DND-41 (cell line): Measurements from ENCODE around the gene PITPNM1.

Source experiments
- ATAC-seq: fragments of 200-7000 bp; cut with Tn5 transposase; 3 replicates; pipeline ENCODE4 v1.9.1; 2021; ENCODE audit warnings: low read depth; ENCODE audit not compliant: insufficient read depth
- DNase-seq: peaks from one replicate; pipeline ENCODE4 v3.0.0-alpha.2; 2020
- H2AFZ ChIP-seq: 2 replicates; pipeline ENCODE4 v1.6.0; 2012; ENCODE audit warnings: low read depth, low read length
- H3K27ac ChIP-seq: 2 replicates; pipeline ENCODE4 v1.5.1; 2012; ENCODE audit warnings: low read length, inconsistent platforms
- H3K27me3 ChIP-seq: fragments of 200-600 bp; sonication (generic); 2 replicates; pipeline ENCODE4 v1.6.0; 2012; ENCODE audit warnings: low read length, mild to moderate bottlenecking, inconsistent platforms; ENCODE audit not compliant: insufficient read depth, poor library complexity
- H3K36me3 ChIP-seq: 2 replicates; pipeline ENCODE4 v1.5.1; 2012; ENCODE audit warnings: low read length, inconsistent platforms; ENCODE audit not compliant: insufficient read depth
- H3K4me1 ChIP-seq: 2 replicates; pipeline ENCODE4 v1.5.1; 2012; ENCODE audit warnings: mild to moderate bottlenecking, low read length; ENCODE audit not compliant: insufficient read depth
- H3K4me2 ChIP-seq: 2 replicates; pipeline ENCODE4 v1.6.0; 2012; ENCODE audit warnings: mild to moderate bottlenecking, moderate library complexity, low read length, inconsistent platforms; ENCODE audit not compliant: insufficient read depth
- H3K4me3 ChIP-seq, 2 experiments: fragments of 200-600 bp in 1 of 2; shearing (Covaris generic) in 1 of 2; 2 replicates each; pipeline ENCODE4 v1.5.1; 2012 to 2016; ENCODE audit warnings: inconsistent platforms in 2 of 2, low read length in 2 of 2, mild to moderate bottlenecking in 2 of 2, low read depth in 1 of 2, moderate library complexity in 1 of 2
- H3K79me2 ChIP-seq: 2 replicates; pipeline ENCODE4 v1.6.0; 2012; ENCODE audit warnings: low read length, inconsistent platforms; ENCODE audit not compliant: insufficient read depth
- H3K9ac ChIP-seq: 2 replicates; pipeline ENCODE4 v1.6.0; 2012; ENCODE audit warnings: low read depth, mild to moderate bottlenecking, inconsistent platforms, low read length, moderate library complexity
- H3K9me3 ChIP-seq: 2 replicates; pipeline ENCODE4 v1.5.1; 2012; ENCODE audit warnings: low read length, moderate library complexity, mild to moderate bottlenecking, inconsistent platforms; ENCODE audit not compliant: insufficient read depth, severe bottlenecking
- H4K20me1 ChIP-seq: 2 replicates; pipeline ENCODE4 v1.6.0; 2012; ENCODE audit warnings: low read length; ENCODE audit not compliant: insufficient read depth
- EZH2 ChIP-seq: IDR thresholded peaks from 3 replicates; pipeline ENCODE4 v1.6.1; 2012; ENCODE audit warnings: borderline replicate concordance, low read depth, mild to moderate bottlenecking, moderate library complexity, low read length, inconsistent platforms; ENCODE audit not compliant: severe bottlenecking
- TF ChIP-seq, protein P1 (sequence below): IDR thresholded peaks from 2 replicates; pipeline ENCODE4 v1.5.1; 2012; ENCODE audit warnings: borderline replicate concordance, low read length, moderate library complexity, mild to moderate bottlenecking; ENCODE audit not compliant: poor library complexity, severe bottlenecking; ENCODE audit errors: extremely low read depth

PITPNM1 gene

DNA sequence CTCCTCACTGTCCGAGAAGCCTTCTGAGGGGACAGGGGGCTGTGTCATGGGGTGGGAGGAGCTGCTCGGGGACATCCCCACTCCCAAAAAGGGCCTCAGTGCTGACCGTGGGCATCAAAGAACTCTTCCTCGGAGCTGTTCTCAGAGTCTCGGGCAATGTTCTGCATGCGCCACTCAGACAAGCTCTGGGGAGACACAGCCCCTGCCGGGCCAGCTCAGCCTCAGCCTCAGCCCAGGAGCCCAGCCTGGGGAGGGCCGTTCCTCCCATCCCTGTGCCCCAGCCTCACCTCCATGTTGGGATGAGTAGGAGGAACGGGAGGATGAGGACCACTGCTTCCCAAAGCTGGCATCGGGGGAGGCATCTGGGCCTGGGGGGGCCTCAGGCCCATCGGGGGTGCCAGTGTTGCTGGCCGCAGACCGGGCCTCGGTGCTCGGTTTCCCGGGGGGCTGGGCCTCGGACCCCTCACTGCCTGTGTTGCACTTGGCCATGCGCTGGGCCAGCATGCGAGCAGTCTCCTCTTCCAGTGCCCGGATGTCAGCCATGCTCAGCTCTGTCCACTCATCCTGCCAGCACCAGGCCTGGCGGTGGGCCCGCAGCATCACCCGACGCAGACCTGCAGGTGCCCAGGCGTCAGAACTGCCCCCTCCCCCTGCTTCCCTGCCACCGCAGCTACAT is 5.2 kb downstream of the PITPNM1 start:
- Histone ChIP-seq H3K79me2 (peaks cover 27% of the 10 kb centered on the region), H3K4me1 (peaks cover 13% of the 10 kb centered on the region), H3K4me3 (no peak overlapping the region), H3K9ac (no peak overlapping the region), H3K36me3 (peaks cover 77% of the 10 kb centered on the region), H3K27ac (no peak overlapping the region), H3K4me2 (no peak overlapping the region), H4K20me1 (peaks cover 22% of the 10 kb centered on the region), H2AFZ (no peak overlapping the region), H3K9me3 (no peaks in the 10 kb centered on the region), H3K27me3 (no peaks in the 10 kb centered on the region)
- ATAC-seq (no peak), DNase-seq (no peak)
- TF ChIP-seq, protein P1, sequence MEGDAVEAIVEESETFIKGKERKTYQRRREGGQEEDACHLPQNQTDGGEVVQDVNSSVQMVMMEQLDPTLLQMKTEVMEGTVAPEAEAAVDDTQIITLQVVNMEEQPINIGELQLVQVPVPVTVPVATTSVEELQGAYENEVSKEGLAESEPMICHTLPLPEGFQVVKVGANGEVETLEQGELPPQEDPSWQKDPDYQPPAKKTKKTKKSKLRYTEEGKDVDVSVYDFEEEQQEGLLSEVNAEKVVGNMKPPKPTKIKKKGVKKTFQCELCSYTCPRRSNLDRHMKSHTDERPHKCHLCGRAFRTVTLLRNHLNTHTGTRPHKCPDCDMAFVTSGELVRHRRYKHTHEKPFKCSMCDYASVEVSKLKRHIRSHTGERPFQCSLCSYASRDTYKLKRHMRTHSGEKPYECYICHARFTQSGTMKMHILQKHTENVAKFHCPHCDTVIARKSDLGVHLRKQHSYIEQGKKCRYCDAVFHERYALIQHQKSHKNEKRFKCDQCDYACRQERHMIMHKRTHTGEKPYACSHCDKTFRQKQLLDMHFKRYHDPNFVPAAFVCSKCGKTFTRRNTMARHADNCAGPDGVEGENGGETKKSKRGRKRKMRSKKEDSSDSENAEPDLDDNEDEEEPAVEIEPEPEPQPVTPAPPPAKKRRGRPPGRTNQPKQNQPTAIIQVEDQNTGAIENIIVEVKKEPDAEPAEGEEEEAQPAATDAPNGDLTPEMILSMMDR = no peak
- no peak for TF ChIP-seq EZH2

DNA sequence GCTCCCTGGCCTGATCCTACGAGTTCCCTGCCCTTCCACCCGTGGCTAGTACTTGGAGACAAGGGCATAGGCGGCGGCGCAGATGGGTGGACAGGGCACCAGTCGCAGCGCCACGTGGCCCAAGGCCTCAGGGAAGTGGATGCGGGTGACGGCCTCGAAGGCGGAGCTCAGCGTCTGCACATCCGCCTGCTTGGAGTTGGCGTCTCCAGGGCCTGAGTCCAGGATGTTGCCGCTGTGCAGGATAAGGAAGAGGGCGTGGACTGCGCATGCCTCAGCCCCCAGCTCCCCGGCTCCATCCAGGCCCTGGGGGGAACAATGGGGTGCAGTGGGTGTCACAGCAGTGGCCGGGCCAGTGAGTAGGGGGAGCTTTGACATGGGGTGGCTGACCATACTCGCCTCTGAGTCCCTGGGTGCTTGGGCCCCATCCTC is 6.6 kb downstream of the PITPNM1 start:
- no peak overlapping the region for H3K4me3 ChIP-seq
- TF ChIP-seq EZH2 = no peak
- TF ChIP-seq, protein P1 = no peak

DNA sequence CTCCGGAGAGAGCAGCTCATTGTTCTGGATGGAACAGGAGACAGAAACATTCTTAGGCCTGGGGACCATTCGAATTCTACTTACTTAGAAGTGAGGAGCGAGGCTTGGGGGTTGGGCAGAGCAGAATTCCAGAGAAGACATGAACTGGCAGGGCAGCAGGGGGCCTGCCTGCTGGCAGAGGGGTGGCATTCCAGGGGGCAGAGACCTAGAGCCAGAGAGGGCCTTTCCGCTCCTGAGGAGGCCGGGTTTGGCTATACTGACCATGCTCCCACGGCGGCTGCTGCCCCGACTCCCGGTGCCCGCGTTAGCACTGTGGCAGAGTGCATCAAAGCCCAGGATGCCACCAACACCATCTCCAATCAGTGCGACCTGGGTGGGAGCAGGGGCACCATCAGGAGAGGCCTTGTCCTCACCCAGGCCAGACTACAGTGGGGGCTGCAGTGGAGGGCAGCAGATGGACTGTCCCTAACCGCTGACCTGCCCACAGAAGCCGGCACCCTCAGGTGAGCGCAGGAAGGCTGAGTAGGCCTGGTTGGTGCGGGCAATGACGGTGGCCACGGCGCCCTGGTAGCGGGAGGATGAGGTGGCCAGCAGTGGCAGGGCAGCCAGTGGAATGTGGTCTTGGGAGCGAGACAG is 7.4 kb downstream of the PITPNM1 start:
- Histone ChIP-seq H3K9me3 (no peaks in the 10 kb centered on the region), H4K20me1 (peaks cover 7% of the 10 kb centered on the region; the same call in 1 of the 2 replicates), H3K9ac (no peak overlapping the region), H3K4me2 (no peak overlapping the region), H3K27me3 (no peaks in the 10 kb centered on the region), H3K36me3 (peaks cover 92% of the 10 kb centered on the region), H3K4me1 (no peaks in the 10 kb centered on the region), H2AFZ (no peak overlapping the region), H3K79me2 (peaks cover 7% of the 10 kb centered on the region), H3K4me3 (no peak overlapping the region), H3K27ac (no peak overlapping the region)
- ATAC-seq (no peak), DNase-seq (no peak)
- TF ChIP-seq EZH2 = no peak
- TF ChIP-seq, protein P1 = no peak

More for the DNA sequence above, 6.6 kb downstream of the PITPNM1 start:
- peaks cover 14% of the 10 kb centered on the region for H3K79me2 ChIP-seq
- no peak overlapping the region for H3K4me2 ChIP-seq
- no peaks in the 10 kb centered on the region for H3K27me3 ChIP-seq
- peaks cover 12% of the 10 kb centered on the region for H4K20me1 ChIP-seq
- H3K27ac ChIP-seq = no peak overlapping the region
- H3K9ac ChIP-seq = no peak overlapping the region
- H3K9me3 ChIP-seq = no peaks in the 10 kb centered on the region
- peaks cover 90% of the 10 kb centered on the region for H3K36me3 ChIP-seq
- no peak for ATAC-seq
- H3K4me1 ChIP-seq = peaks cover 6% of the 10 kb centered on the region
- no peak overlapping the region for H2AFZ ChIP-seq
- no peak for DNase-seq
